ENCODE measurements around the gene IZUMO4.
A peak's percentile ranks its signal among the peaks of the same experiment; 100 is the strongest.

GRCh38 chr19:2053601-2054389 is 42.9 kb upstream of the IZUMO4 start:
- TF ChIP-seq, protein P1, sequence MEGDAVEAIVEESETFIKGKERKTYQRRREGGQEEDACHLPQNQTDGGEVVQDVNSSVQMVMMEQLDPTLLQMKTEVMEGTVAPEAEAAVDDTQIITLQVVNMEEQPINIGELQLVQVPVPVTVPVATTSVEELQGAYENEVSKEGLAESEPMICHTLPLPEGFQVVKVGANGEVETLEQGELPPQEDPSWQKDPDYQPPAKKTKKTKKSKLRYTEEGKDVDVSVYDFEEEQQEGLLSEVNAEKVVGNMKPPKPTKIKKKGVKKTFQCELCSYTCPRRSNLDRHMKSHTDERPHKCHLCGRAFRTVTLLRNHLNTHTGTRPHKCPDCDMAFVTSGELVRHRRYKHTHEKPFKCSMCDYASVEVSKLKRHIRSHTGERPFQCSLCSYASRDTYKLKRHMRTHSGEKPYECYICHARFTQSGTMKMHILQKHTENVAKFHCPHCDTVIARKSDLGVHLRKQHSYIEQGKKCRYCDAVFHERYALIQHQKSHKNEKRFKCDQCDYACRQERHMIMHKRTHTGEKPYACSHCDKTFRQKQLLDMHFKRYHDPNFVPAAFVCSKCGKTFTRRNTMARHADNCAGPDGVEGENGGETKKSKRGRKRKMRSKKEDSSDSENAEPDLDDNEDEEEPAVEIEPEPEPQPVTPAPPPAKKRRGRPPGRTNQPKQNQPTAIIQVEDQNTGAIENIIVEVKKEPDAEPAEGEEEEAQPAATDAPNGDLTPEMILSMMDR (IDR thresholded peaks at IDR 0.05) = no peak
- TF ChIP-seq EP300 (IDR thresholded peaks at IDR 0.05) = peak in 1 of 4 donors; percentile 36
- TF ChIP-seq POLR2AphosphoS5 (IDR thresholded peaks at IDR 0.05) = peak; percentile 78 to 89
- TF ChIP-seq POLR2A (IDR thresholded peaks at IDR 0.05) = no peak
